Sigmoid colon (tissue), 7 donors: ENCODE data around the gene RTKN. TPM values are rescaled to one million over a fixed set of nuclear protein-coding genes. Genes with fewer than 3 reads are reported as not detected.

Experiments
- DNase-seq: peaks from one replicate; pipeline ENCODE4 v3.0.0-alpha.2; 2019
- H3K27ac ChIP-seq, 4 donors: fragments of 200-600 bp; sonication (generic); one replicate each; pipeline ENCODE4 v1.5.1; 2016 to 2019; ENCODE audit warnings: mild to moderate bottlenecking in 1 of 4
- H3K27me3 ChIP-seq, 3 donors: fragments of 200-600 bp; sonication (generic); one replicate each; pipeline ENCODE4 v1.5.1; 2019; ENCODE audit warnings: mild to moderate bottlenecking in 1 of 3
- H3K36me3 ChIP-seq, 4 donors: fragments of 200-600 bp; sonication (generic); one replicate each; pipeline ENCODE4 v1.5.1; 2016 to 2019
- H3K4me1 ChIP-seq, 4 donors: fragments of 200-600 bp; sonication (generic); one replicate each; pipeline ENCODE4 v1.5.1; 2017 to 2019
- H3K4me3 ChIP-seq, 4 donors: fragments of 200-600 bp; sonication (generic); one replicate each; pipeline ENCODE4 v1.5.1; 2017 to 2019; ENCODE audit warnings: mild to moderate bottlenecking in 2 of 4, moderate library complexity in 1 of 4
- H3K9me3 ChIP-seq, 4 donors: fragments of 200-600 bp in 3 of 4; sonication (generic) in 3 of 4; one replicate each; pipeline versions ENCODE4 v1.5.1 to v1.6.1; 2013 to 2019
- EP300 ChIP-seq, 4 donors: sonication (generic); formaldehyde crosslinking; IDR thresholded peaks; one replicate each; pipeline ENCODE4 v1.6.1; 2017; ENCODE audit warnings: antibody characterized with exemption in 4 of 4
- POLR2A ChIP-seq, 2 donors: fragments of 450-650 bp; IDR thresholded peaks; one replicate each; pipeline ENCODE4 v1.6.1; 2016; ENCODE audit warnings: antibody characterized with exemption in 2 of 2, mild to moderate bottlenecking in 2 of 2, moderate library complexity in 2 of 2
- POLR2AphosphoS5 ChIP-seq, 4 donors: sonication (generic); formaldehyde crosslinking; IDR thresholded peaks; one replicate each; pipeline ENCODE4 v1.6.1; 2017; ENCODE audit warnings: antibody characterized with exemption in 4 of 4
- WGBS, 2 donors: extraction: QIAGEN DNeasy Blood & Tissue Kit; methylation state at CpG; one replicate each; pipeline ENCODE4 v1.1.7; 2013; 5-methylcytosine and 5-hydroxymethylcytosine counted together
- intact Hi-C: fragments of 100-400 bp; cut with DNase I; formaldehyde crosslinking; loops from one replicate; pipeline ENCODE4 v1.15.1; 2023
- polyA plus RNA-seq, 3 donors: library from polyadenylated mRNA; stranded (reverse); fragments of 200-250 nt; gene quantifications; one replicate each; pipeline ENCODE4 v1.2.3, GENCODE V29; 2013
- total RNA-seq, 4 donors: library from RNA; depleted of rRNA; stranded (reverse); fragments of >200 nt; gene quantifications; one replicate each; pipeline ENCODE4 v1.1.0, GENCODE V29; 2016
- TF ChIP-seq, protein P1 (sequence below), 4 experiments: fragments of 450-650 bp in 3 of 4; fragments of 200-600 bp in 1 of 4; IDR thresholded peaks; one replicate each; pipeline ENCODE4 v1.5.1; 2016 to 2019; ENCODE audit warnings: antibody characterized with exemption in 4 of 4, mild to moderate bottlenecking in 3 of 4, moderate library complexity in 2 of 4
- donor health status: healthy with polysubstance abuse.
- donor health status: Bipolar disorder and iron deficiency.
- donor health status: healthy.

The RTKN gene
- total and polyA plus RNA-seq, 7 donors: 13.5 to 44.6 (median 16.2) TPM

DNA sequence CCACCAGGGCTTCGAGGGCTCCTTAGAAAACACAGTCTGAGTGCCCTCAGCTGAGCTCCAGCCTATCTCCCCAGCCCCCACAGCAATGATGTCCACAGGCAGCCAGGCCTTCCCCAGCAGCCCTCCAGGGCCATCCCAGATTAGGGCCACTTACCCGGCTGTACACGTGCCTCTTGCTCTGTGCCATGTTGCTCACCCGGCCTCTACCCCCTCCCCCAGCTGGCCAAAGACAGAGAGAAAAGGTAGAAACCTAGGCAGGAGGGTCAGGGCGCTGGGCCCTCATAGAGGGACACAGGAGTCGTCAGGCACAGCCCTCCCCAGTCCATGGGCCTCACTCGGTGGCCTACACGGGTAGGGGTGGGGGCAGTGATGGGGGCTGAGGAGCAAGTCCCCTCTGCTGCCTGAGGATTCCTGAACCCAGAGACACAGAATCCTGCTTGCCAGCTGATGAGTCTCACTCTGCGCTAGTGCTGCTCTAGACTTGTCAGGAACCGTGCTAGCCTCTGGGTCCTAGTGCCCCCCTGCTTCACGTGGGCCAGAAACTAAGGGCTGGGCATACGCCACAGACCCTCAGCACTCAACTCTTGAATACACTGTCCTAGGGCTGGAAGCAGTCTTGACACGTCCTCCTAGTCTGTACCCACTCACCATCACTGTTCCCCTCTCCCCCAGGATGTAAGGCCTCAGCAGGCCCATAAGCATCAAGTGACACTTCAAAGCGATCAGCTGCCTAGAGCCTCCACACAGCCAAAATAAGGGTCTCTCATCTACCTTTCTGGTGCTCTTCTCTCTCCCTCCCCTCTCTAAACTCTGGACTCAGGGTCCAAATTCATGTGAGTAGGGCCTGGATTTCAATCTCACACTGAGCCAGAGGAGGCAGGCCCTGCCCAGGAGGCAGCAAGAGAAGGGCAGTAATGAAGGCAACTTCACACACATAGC is 61.6 kb downstream of the RTKN start, which contains the start of gene DCTN1:
TSS of gene DCTN1 (minus strand) at position 461 of the 939 bp plus-strand sequence. CDS start at position 187, 274 bp downstream.
- Histone ChIP-seq H3K4me3 (peak within 1 kb of the TSS; percentile 35 to 51 (median 45)), H3K9me3 (no peaks in the 10 kb centered on the region), H3K36me3 (peaks cover 0 to 23% (median 16%) of the 10 kb centered on the region in 4 donors), H3K27me3 (no peaks in the 10 kb centered on the region), H3K4me1 (peaks cover 0 to 64% (median 50%) of the 10 kb centered on the region in 4 donors), H3K27ac (peak within 1 kb of the TSS; percentile 39 to 67 (median 63))
- TF ChIP-seq EP300 (IDR thresholded peaks at IDR 0.05): no peak
- peak in 1 of 4 donors; percentile 13 for TF ChIP-seq POLR2AphosphoS5 (IDR thresholded peaks at IDR 0.05)
- 36 to 49% methylated on average over 14 of the region's 14 CpGs for WGBS, 2 donors
- DNase-seq: peak; percentile 74
- intact Hi-C loops: no loop called here

GRCh38 chr2:74378007-74378406 is 63.7 kb downstream of the RTKN start:
- WGBS, 2 donors: 94 to 96% methylated on average over 10 of the region's 10 CpGs
- intact Hi-C loops: no loop called here
- peaks cover 0 to 66% (median 52%) of the 10 kb centered on the region in 4 donors for H3K4me1 ChIP-seq

DNA sequence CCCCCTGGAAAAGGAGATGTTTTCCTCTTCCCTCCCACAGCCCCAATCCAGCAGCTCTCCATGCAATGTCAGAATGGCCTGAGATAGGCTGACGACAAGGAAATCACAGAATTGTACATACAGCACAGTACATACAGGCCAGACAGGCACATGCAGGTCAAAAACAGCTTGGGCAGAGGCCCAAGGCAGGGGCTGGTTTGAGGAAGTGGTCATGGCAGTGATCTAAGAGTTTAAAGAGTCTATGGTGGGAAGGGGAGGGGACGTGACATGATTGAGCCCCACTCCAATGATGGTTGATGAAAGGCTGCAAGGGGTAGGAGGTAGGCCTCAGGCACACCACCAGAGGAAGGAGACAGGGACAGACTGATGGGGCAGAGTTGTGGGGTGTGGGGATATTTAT is 65.9 kb downstream of the RTKN start:
- intact Hi-C loops: no loop called here
- peaks cover 5 to 31% (median 22%) of the 10 kb centered on the region in 4 donors for H3K36me3 ChIP-seq
- TF ChIP-seq EP300 (IDR thresholded peaks at IDR 0.05): no peak
- TF ChIP-seq POLR2A (IDR thresholded peaks at IDR 0.05): no peak
- TF ChIP-seq, protein P1, sequence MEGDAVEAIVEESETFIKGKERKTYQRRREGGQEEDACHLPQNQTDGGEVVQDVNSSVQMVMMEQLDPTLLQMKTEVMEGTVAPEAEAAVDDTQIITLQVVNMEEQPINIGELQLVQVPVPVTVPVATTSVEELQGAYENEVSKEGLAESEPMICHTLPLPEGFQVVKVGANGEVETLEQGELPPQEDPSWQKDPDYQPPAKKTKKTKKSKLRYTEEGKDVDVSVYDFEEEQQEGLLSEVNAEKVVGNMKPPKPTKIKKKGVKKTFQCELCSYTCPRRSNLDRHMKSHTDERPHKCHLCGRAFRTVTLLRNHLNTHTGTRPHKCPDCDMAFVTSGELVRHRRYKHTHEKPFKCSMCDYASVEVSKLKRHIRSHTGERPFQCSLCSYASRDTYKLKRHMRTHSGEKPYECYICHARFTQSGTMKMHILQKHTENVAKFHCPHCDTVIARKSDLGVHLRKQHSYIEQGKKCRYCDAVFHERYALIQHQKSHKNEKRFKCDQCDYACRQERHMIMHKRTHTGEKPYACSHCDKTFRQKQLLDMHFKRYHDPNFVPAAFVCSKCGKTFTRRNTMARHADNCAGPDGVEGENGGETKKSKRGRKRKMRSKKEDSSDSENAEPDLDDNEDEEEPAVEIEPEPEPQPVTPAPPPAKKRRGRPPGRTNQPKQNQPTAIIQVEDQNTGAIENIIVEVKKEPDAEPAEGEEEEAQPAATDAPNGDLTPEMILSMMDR (IDR thresholded peaks at IDR 0.05): no peak
- TF ChIP-seq POLR2AphosphoS5 (IDR thresholded peaks at IDR 0.05): no peak
- no peak overlapping the region for H3K27ac ChIP-seq
- peaks cover 0 to 54% (median 46%) of the 10 kb centered on the region in 4 donors for H3K4me1 ChIP-seq
- H3K27me3 ChIP-seq: no peaks in the 10 kb centered on the region
- H3K9me3 ChIP-seq: no peaks in the 10 kb centered on the region
- no peak overlapping the region for H3K4me3 ChIP-seq
- 78 to 96% methylated on average over 2 of the region's 2 CpGs for WGBS, 2 donors
- DNase-seq: no peak

More at GRCh38 chr2:74378007-74378406, 63.7 kb downstream of the RTKN start:
- TF ChIP-seq EP300 (IDR thresholded peaks at IDR 0.05): no peak
- TF ChIP-seq POLR2A (IDR thresholded peaks at IDR 0.05): no peak
- DNase-seq: no peak
- Histone ChIP-seq H3K27me3 (no peaks in the 10 kb centered on the region), H3K36me3 (peaks cover 0 to 23% (median 16%) of the 10 kb centered on the region in 4 donors), H3K9me3 (no peaks in the 10 kb centered on the region), H3K27ac (no peak overlapping the region), H3K4me3 (no peak overlapping the region)

Other genes with a start within 250 kb of the RTKN start
- gene MTHFD2, start 243.3 kb downstream of the RTKN start, total RNA-seq: 10 to 100 TPM; 12.7 to 26.2 (median 19.7) TPM
- gene MTHFD2, start 243.3 kb downstream of the RTKN start, polyA plus RNA-seq: 10 to 100 TPM; 31.2 to 59.4 (median 34.2) TPM
- gene SLC4A5, start 98.5 kb downstream of the RTKN start, total RNA-seq: 10 to 100 TPM in 1 of 4 donors, 1 to 10 TPM in 3; 1.5 to 12.2 (median 3.6) TPM
- gene SLC4A5, start 98.5 kb downstream of the RTKN start, polyA plus RNA-seq: 1 to 10 TPM in 1 of 3 donors, under 1 TPM in 2; under 0.01 to 1.8 (median 0.23) TPM
- gene DCTN1, start 61.6 kb downstream of the RTKN start, total RNA-seq: 100 to 1,000 TPM in 3 of 4 donors, 10 to 100 TPM in 1; 99.2 to 137 (median 107) TPM
- 10 to 100 TPM; 67.3 to 93.2 (median 69.4) TPM for gene DCTN1, start 61.6 kb downstream of the RTKN start, polyA plus RNA-seq
- gene C2orf81, start 20.3 kb downstream of the RTKN start, total RNA-seq: 1 to 10 TPM in 3 of 4 donors, not detected in 1; 1.4 to 2.2 (median 2.0) TPM
- gene C2orf81, start 20.3 kb downstream of the RTKN start, polyA plus RNA-seq: 1 to 10 TPM in 2 of 3 donors, under 1 TPM in 1; 0.46 to 2.0 (median 1.8) TPM
- 10 to 100 TPM in 2 of 4 donors, 1 to 10 TPM in 2; 7.5 to 13.3 (median 9.8) TPM for gene WDR54, start 20.2 kb downstream of the RTKN start, total RNA-seq
- 10 to 100 TPM in 1 of 3 donors, 1 to 10 TPM in 2; 3.0 to 13.6 (median 3.2) TPM for gene WDR54, start 20.2 kb downstream of the RTKN start, polyA plus RNA-seq
- gene INO80B, start 13.2 kb upstream of the RTKN start, total RNA-seq: 10 to 100 TPM in 2 of 4 donors, 1 to 10 TPM in 2; 7.5 to 41.8 (median 15.0) TPM
- 10 to 100 TPM; 12.9 to 36.9 (median 19.2) TPM for gene INO80B, start 13.2 kb upstream of the RTKN start, polyA plus RNA-seq
- 10 to 100 TPM; 63.1 to 89.2 (median 74.1) TPM for gene WBP1, start 16.5 kb upstream of the RTKN start, total RNA-seq
- 10 to 100 TPM; 59.2 to 61.3 (median 59.3) TPM for gene WBP1, start 16.5 kb upstream of the RTKN start, polyA plus RNA-seq
- 10 to 100 TPM; 21.4 to 34.3 (median 26.3) TPM for gene MOGS, start 23.4 kb upstream of the RTKN start, total RNA-seq
- 10 to 100 TPM in 2 of 3 donors, 1 to 10 TPM in 1; 7.8 to 44.7 (median 10.2) TPM for gene MOGS, start 23.4 kb upstream of the RTKN start, polyA plus RNA-seq
- gene MRPL53, start 30.7 kb upstream of the RTKN start, total RNA-seq: 10 to 100 TPM; 10.2 to 77.1 (median 36.7) TPM
- 10 to 100 TPM; 57.7 to 75.6 (median 64.7) TPM for gene MRPL53, start 30.7 kb upstream of the RTKN start, polyA plus RNA-seq
- gene CCDC142, start 41.1 kb upstream of the RTKN start, total RNA-seq: 10 to 100 TPM; 15.8 to 20.9 (median 16.8) TPM
- gene CCDC142, start 41.1 kb upstream of the RTKN start, polyA plus RNA-seq: 10 to 100 TPM in 1 of 3 donors, 1 to 10 TPM in 2; 1.8 to 16.8 (median 2.1) TPM
- gene TTC31, start 41.1 kb upstream of the RTKN start, total RNA-seq: 10 to 100 TPM; 18.9 to 29.6 (median 24.1) TPM
- 10 to 100 TPM; 12.7 to 22.4 (median 13.8) TPM for gene TTC31, start 41.1 kb upstream of the RTKN start, polyA plus RNA-seq
- under 1 TPM in 1 of 4 donors, not detected in 3; 0.99 TPM for gene LBX2, start 57.7 kb upstream of the RTKN start, total RNA-seq
- gene LBX2, start 57.7 kb upstream of the RTKN start, polyA plus RNA-seq: 1 to 10 TPM; 1.3 to 2.4 (median 1.8) TPM
- 10 to 100 TPM in 3 of 4 donors, 1 to 10 TPM in 1; 8.9 to 22.8 (median 16.0) TPM for gene PCGF1, start 65.8 kb upstream of the RTKN start, total RNA-seq
- gene PCGF1, start 65.8 kb upstream of the RTKN start, polyA plus RNA-seq: 10 to 100 TPM; 12.6 to 22.8 (median 15.7) TPM
- gene TLX2, start 72.5 kb upstream of the RTKN start, total RNA-seq: 1 to 10 TPM; 1.2 to 2.5 (median 1.8) TPM
- 1 to 10 TPM in 1 of 3 donors, not detected in 2; 1.0 TPM for gene TLX2, start 72.5 kb upstream of the RTKN start, polyA plus RNA-seq
- not detected for gene DQX1, start 84.3 kb upstream of the RTKN start, total RNA-seq
- gene DQX1, start 84.3 kb upstream of the RTKN start, polyA plus RNA-seq: 10 to 100 TPM in 2 of 3 donors, 1 to 10 TPM in 1; 7.2 to 15.6 (median 13.2) TPM
- gene AUP1, start 87.8 kb upstream of the RTKN start, total RNA-seq: 100 to 1,000 TPM in 1 of 4 donors, 10 to 100 TPM in 3; 76.5 to 133 (median 83.1) TPM
- gene AUP1, start 87.8 kb upstream of the RTKN start, polyA plus RNA-seq: 100 to 1,000 TPM in 1 of 3 donors, 10 to 100 TPM in 2; 46.5 to 178 (median 47.4) TPM
- gene HTRA2, start 88.0 kb upstream of the RTKN start, total RNA-seq: 10 to 100 TPM; 28.2 to 39.3 (median 31.8) TPM
- gene HTRA2, start 88.0 kb upstream of the RTKN start, polyA plus RNA-seq: 10 to 100 TPM; 19.7 to 39.8 (median 22.8) TPM
- 1 to 10 TPM; 5.4 to 7.9 (median 7.8) TPM for gene LOXL3, start 112.0 kb upstream of the RTKN start, total RNA-seq
- gene LOXL3, start 112.0 kb upstream of the RTKN start, polyA plus RNA-seq: 1 to 10 TPM in 2 of 3 donors, under 1 TPM in 1; 0.60 to 3.5 (median 1.8) TPM
- 10 to 100 TPM; 16.1 to 21.4 (median 18.1) TPM for gene DOK1, start 112.8 kb upstream of the RTKN start, total RNA-seq
- gene DOK1, start 112.8 kb upstream of the RTKN start, polyA plus RNA-seq: 10 to 100 TPM; 17.1 to 24.9 (median 22.8) TPM
- gene M1AP, start 206.4 kb upstream of the RTKN start, total RNA-seq: under 1 TPM in 2 of 4 donors, not detected in 2; 0.16 to 0.36 TPM
- gene M1AP, start 206.4 kb upstream of the RTKN start, polyA plus RNA-seq: under 1 TPM in 2 of 3 donors, not detected in 1; 0.31 to 0.60 TPM
- 1 to 10 TPM; 2.2 to 5.5 (median 3.6) TPM for gene SEMA4F, start 212.3 kb upstream of the RTKN start, total RNA-seq
- gene SEMA4F, start 212.3 kb upstream of the RTKN start, polyA plus RNA-seq: 1 to 10 TPM in 2 of 3 donors, under 1 TPM in 1; 0.69 to 3.5 (median 1.2) TPM